Loucy (cell line): Measurements from ENCODE around the gene ZDHHC20.

ENCODE experiments used
- H2AFZ ChIP-seq: fragments of 200-600 bp; sonication (generic); 2 replicates; pipeline ENCODE4 v1.6.0; 2016; ENCODE audit warnings: antibody characterized with exemption, mild to moderate bottlenecking, low read length, moderate library complexity
- H3F3A ChIP-seq: fragments of 200-600 bp; 2 replicates; pipeline ENCODE4 v1.6.0; 2016; ENCODE audit warnings: antibody characterized with exemption, low read depth, mild to moderate bottlenecking
- H3K27me3 ChIP-seq: fragments of 200-600 bp; sonication (generic); 2 replicates; pipeline ENCODE4 v1.6.1; 2014; ENCODE audit warnings: low read length, mild to moderate bottlenecking; ENCODE audit not compliant: insufficient read depth, poor library complexity, severe bottlenecking
- H3K36me3 ChIP-seq: fragments of 200-600 bp; sonication (generic); 2 replicates; pipeline ENCODE4 v1.6.1; 2016; ENCODE audit warnings: low read length; ENCODE audit not compliant: insufficient read depth
- H3K4me1 ChIP-seq: fragments of 200-600 bp; sonication (generic); 2 replicates; pipeline ENCODE4 v1.5.1; 2014; ENCODE audit warnings: low read length, mild to moderate bottlenecking; ENCODE audit not compliant: insufficient read depth, poor library complexity, severe bottlenecking
- H3K4me2 ChIP-seq: fragments of 200-600 bp; sonication (generic); 2 replicates; pipeline ENCODE4 v1.6.0; 2014; ENCODE audit warnings: antibody characterized with exemption, low read length, low read depth, mild to moderate bottlenecking; ENCODE audit not compliant: poor library complexity, severe bottlenecking
- H3K4me3 ChIP-seq: fragments of 200-600 bp; sonication (generic); 2 replicates; pipeline ENCODE4 v1.5.1; 2014; ENCODE audit warnings: low read length, mild to moderate bottlenecking, mixed read lengths; ENCODE audit not compliant: poor library complexity, severe bottlenecking
- H3K79me2 ChIP-seq: fragments of 200-600 bp; sonication (generic); 2 replicates; pipeline ENCODE4 v1.6.1; 2014; ENCODE audit warnings: low read length; ENCODE audit not compliant: insufficient read depth
- H3K9ac ChIP-seq: fragments of 200-600 bp; sonication (generic); 2 replicates; pipeline ENCODE4 v1.6.0; 2014; ENCODE audit warnings: mild to moderate bottlenecking, low read depth, low read length, moderate library complexity; ENCODE audit not compliant: poor library complexity, severe bottlenecking
- H3K9me2 ChIP-seq: fragments of 200-600 bp; sonication (generic); replicated peaks from 2 replicates; pipeline ENCODE4 v1.6.1; 2016; ENCODE audit warnings: low read depth, low read length, mixed read lengths
- H3K9me3 ChIP-seq: fragments of 200-600 bp; sonication (generic); 2 replicates; pipeline ENCODE4 v1.6.1; 2014; ENCODE audit warnings: mild to moderate bottlenecking, antibody characterized with exemption, low read length, low read depth; ENCODE audit not compliant: insufficient read depth
- H4K20me1 ChIP-seq: fragments of 200-600 bp; sonication (generic); 2 replicates; pipeline ENCODE4 v1.6.0; 2014; ENCODE audit warnings: antibody characterized with exemption, low read length, mild to moderate bottlenecking; ENCODE audit not compliant: insufficient read depth, poor library complexity, severe bottlenecking
- EZH2phosphoT487 ChIP-seq: fragments of 200-600 bp; IDR thresholded peaks from 2 replicates; pipeline ENCODE4 v1.6.1; 2018; ENCODE audit warnings: antibody characterized with exemption, mild to moderate bottlenecking, moderate library complexity, borderline replicate concordance
- TF ChIP-seq, protein P1 (sequence below): fragments of 200-600 bp; sonication (generic); conservative IDR thresholded peaks from 2 replicates; pipeline ENCODE4 v1.5.1; 2014; ENCODE audit warnings: mild to moderate bottlenecking, antibody characterized with exemption, low read length

The ZDHHC20 gene

DNA sequence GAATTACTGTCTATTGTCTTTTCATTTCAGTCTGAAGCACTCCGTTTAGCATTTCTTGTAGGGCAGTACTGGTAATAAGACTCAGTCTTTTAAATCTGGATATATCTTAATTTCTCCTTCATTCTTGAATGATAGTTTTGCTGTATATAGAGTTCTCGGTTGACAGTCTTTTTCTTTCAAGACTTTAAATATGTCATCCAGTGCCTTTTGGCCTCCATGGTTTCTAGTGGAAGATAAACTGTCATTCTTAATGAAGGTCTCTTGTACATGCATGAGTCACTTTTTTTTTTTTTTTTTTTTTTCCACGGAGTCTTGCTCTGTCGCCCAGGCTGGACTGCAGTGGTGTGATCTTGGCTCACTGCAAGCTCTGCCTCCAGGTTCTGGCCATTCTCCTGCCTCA, 27.2 kb upstream of the ZDHHC20 start:
- Histone ChIP-seq H3K79me2 (no peaks in the 10 kb centered on the region), H3F3A (no peaks in the 10 kb centered on the region), H3K36me3 (no peaks in the 10 kb centered on the region), H3K9ac (no peak overlapping the region), H4K20me1 (no peaks in the 10 kb centered on the region), H3K4me3 (no peak overlapping the region), H2AFZ (no peak overlapping the region), H3K4me1 (no peaks in the 10 kb centered on the region), H3K27me3 (no peaks in the 10 kb centered on the region), H3K9me3 (peaks cover 9% of the 10 kb centered on the region; the same call in 1 of the 2 replicates), H3K9me2 (no peaks in the 10 kb centered on the region), H3K4me2 (no peak overlapping the region)
- no peak for TF ChIP-seq EZH2phosphoT487
- TF ChIP-seq, protein P1, sequence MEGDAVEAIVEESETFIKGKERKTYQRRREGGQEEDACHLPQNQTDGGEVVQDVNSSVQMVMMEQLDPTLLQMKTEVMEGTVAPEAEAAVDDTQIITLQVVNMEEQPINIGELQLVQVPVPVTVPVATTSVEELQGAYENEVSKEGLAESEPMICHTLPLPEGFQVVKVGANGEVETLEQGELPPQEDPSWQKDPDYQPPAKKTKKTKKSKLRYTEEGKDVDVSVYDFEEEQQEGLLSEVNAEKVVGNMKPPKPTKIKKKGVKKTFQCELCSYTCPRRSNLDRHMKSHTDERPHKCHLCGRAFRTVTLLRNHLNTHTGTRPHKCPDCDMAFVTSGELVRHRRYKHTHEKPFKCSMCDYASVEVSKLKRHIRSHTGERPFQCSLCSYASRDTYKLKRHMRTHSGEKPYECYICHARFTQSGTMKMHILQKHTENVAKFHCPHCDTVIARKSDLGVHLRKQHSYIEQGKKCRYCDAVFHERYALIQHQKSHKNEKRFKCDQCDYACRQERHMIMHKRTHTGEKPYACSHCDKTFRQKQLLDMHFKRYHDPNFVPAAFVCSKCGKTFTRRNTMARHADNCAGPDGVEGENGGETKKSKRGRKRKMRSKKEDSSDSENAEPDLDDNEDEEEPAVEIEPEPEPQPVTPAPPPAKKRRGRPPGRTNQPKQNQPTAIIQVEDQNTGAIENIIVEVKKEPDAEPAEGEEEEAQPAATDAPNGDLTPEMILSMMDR, result no peak

DNA sequence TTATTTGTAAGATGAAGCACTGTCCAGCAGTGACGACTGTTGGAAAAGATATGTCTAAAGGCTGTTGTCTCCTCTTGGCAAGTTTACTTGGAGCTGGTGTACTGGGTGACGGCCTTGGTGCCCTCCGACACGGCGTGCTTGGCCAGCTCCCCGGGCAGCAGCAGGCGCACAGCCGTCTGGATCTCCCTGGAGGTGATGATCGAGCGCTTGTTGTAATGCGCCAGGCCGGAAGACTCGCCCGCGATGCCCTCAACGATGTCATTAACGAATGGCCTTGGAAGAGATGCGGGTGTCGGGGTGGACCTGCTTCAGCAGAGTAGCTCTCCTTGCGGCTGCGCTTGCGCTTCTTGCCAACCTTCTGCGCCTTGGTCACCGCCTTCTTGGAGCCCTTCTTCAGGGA, 24.6 kb upstream of the ZDHHC20 start:
- Histone ChIP-seq H3K4me3 (no peak overlapping the region), H3K4me2 (no peak overlapping the region), H3F3A (no peaks in the 10 kb centered on the region), H3K36me3 (no peaks in the 10 kb centered on the region), H3K27me3 (no peaks in the 10 kb centered on the region), H3K79me2 (no peaks in the 10 kb centered on the region), H3K9ac (no peak overlapping the region), H3K9me3 (peaks cover 9% of the 10 kb centered on the region; the same call in 1 of the 2 replicates), H3K4me1 (no peaks in the 10 kb centered on the region), H3K9me2 (no peaks in the 10 kb centered on the region), H4K20me1 (no peaks in the 10 kb centered on the region), H2AFZ (no peak overlapping the region)
- no peak for TF ChIP-seq EZH2phosphoT487
- TF ChIP-seq, protein P1, result no peak

GRCh38 chr13:21481359-21481758, 22.3 kb upstream of the ZDHHC20 start:
- H3K36me3 ChIP-seq, result no peaks in the 10 kb centered on the region
- H2AFZ ChIP-seq, result no peak overlapping the region
- TF ChIP-seq EZH2phosphoT487, result no peak
- TF ChIP-seq, protein P1, result no peak
- no peaks in the 10 kb centered on the region for H4K20me1 ChIP-seq
- H3K27me3 ChIP-seq, result no peaks in the 10 kb centered on the region
- H3K4me1 ChIP-seq, result peaks cover 7% of the 10 kb centered on the region
- H3K9me2 ChIP-seq, result no peaks in the 10 kb centered on the region
- H3F3A ChIP-seq, result no peaks in the 10 kb centered on the region
- H3K9ac ChIP-seq, result no peak overlapping the region
- H3K9me3 ChIP-seq, result no peaks in the 10 kb centered on the region; the same call in 1 of the 2 replicates
- H3K79me2 ChIP-seq, result no peaks in the 10 kb centered on the region
- H3K4me2 ChIP-seq, result no peak overlapping the region
- H3K4me3 ChIP-seq, result no peak overlapping the region
